SKM-1 treated with dmso at 0.1 percent for 144 hours (cell line): ENCODE results near the gene EYA2.
A peak's percentile ranks its signal among the peaks of the same experiment; 100 is the strongest.

Source experiments
- DNase-seq: peaks from one replicate; lab custom pipeline; 2025; ENCODE audit not compliant: unreplicated experiment; lab: John Stamatoyannopoulos, UW

Gene EYA2

GRCh38 chr20:46977204-46977603, 82.6 kb downstream of the EYA2 start:
- no peak for DNase-seq

GRCh38 chr20:46977909-46978588, 83.4 kb downstream of the EYA2 start:
- DNase-seq, result no peak

- DNase-seq, result no peak
These were observed 84.4 kb downstream of the EYA2 start for GRCh38 chr20:46978951-46979491.

- no peak for DNase-seq
These were observed 85.1 kb downstream of the EYA2 start for GRCh38 chr20:46979603-46980241.

GRCh38 chr20:46981184-46981583, 86.5 kb downstream of the EYA2 start:
- DNase-seq, result no peak

GRCh38 chr20:46983466-46983865, 88.8 kb downstream of the EYA2 start:
- no peak for DNase-seq

- no peak for DNase-seq
These were observed 89.8 kb downstream of the EYA2 start for GRCh38 chr20:46984405-46984804.

- no peak for DNase-seq
These were observed 90.6 kb downstream of the EYA2 start for GRCh38 chr20:46985250-46985649.

- no peak for DNase-seq
These were observed 91.0 kb downstream of the EYA2 start for GRCh38 chr20:46985671-46986070.

- no peak for DNase-seq
These were observed 92.4 kb downstream of the EYA2 start for GRCh38 chr20:46987001-46987400.

GRCh38 chr20:46990017-46990595, 95.5 kb downstream of the EYA2 start:
- DNase-seq, result no peak

- DNase-seq, result no peak
These were observed 96.0 kb downstream of the EYA2 start for GRCh38 chr20:46990596-46991104.

GRCh38 chr20:46991168-46991567, 96.5 kb downstream of the EYA2 start:
- DNase-seq, result no peak

- DNase-seq, result no peak
These were observed 97.4 kb downstream of the EYA2 start for GRCh38 chr20:46991880-46992639.

- no peak for DNase-seq
These were observed 98.0 kb downstream of the EYA2 start for GRCh38 chr20:46992640-46993035.

- DNase-seq, result no peak
These were observed 98.9 kb downstream of the EYA2 start for GRCh38 chr20:46993465-46994095.

- no peak for DNase-seq
These were observed 99.7 kb downstream of the EYA2 start for GRCh38 chr20:46994341-46994740.

GRCh38 chr20:46995561-46996142, 101.0 kb downstream of the EYA2 start:
- DNase-seq, result no peak

GRCh38 chr20:46997187-46997586, 102.5 kb downstream of the EYA2 start:
- no peak for DNase-seq

- DNase-seq, result peak; percentile 68
These were observed 104.0 kb downstream of the EYA2 start for GRCh38 chr20:46998477-46999240.
